NCI-H146 (cell line): ENCODE measurements around the gene ZBTB7A.

Experiments
- DNase-seq: peaks from one replicate; lab custom pipeline; 2025; lab: John Stamatoyannopoulos, UW

ZBTB7A gene

DNA sequence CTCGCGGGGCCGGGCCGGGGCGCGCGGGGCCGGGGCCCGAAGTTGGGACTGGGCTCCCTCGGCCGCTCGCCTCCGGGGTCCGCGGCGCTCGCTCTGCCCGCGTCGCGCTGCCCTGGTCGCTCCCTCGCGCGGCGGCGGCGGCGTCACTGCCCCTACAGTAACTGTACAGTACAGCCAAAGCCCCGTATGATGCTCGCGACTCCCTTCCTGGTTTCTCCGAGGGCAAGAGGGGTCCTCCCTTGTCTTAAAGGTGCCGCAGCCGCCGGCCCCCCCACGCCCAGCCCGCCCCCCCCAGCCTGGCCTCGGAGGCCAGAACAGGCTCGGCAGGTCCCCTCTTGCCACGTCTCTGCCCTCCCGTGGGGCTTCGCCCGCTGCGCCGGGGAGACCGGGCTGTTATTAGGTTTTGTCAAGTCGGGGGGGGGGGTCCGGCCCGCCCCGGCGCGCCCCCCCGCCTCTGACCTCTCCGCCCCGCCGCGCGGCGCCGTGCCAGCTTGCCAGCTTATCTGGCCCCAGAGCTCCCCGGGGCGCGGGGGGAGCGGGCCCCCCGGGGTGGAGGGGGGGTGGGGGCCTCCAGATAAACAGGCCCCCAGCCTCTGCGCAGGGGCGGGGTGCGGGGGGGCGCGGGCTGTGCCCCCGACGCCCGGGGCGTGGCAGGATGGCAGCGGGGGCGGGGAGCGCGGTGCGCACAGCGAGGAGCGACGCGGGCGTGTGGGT is at the start of gene ZBTB7A:
ZBTB7A (minus strand) TSS at position 218 of the 714 bp plus-strand sequence. CDS start 11,667 bp downstream, outside the sequence.
- DNase-seq, result peak; percentile 74

GRCh38 chr19:4115818-4116385 is 49.2 kb upstream of the ZBTB7A start:
- DNase-seq, result no peak

GRCh38 chr19:4115050-4115817 is 48.5 kb upstream of the ZBTB7A start:
- DNase-seq, result no peak

DNA sequence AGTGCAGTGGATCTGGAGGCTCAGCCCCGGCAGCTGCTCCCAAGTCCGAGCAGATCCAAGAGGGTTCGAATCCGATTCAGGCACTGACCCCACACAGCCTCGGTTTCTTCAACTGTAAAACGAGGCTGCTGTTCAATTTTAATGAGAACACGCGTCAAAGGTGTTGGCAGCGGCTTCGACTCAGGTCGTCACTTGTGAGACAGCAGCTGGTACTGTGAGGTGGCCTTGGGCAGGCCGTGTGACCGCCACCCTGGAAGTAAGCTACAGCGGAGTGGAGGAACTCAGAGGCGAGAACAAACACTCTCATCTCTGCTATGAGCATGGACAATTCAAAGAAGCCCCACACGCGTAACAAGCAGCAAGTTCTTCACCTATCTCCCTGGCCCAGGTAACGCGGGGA is 47.5 kb upstream of the ZBTB7A start:
- DNase-seq, result no peak

GRCh38 chr19:4113398-4114088 is 46.8 kb upstream of the ZBTB7A start:
- no peak for DNase-seq

DNA sequence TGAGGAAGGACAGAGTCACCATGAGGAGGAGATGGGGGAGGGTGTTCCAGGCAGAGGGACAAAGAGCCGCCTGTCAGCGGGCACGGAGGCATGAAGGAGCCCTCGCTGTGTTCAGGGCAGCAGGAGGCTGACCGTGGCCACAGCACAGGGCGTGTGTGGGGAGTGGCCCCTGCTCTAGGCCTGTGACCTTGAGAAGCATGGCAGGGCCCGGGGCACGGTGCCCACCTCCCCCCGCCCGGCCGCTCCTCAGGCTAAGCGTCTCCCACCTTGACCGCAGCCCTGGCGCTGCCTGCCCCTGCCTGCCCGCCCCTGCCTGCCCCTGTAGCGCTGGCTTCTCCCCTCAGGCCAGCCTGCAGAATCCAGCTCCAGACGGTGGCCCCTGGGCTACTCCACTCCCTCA is 45.7 kb upstream of the ZBTB7A start:
- DNase-seq, result no peak

GRCh38 chr19:4109626-4109945 is 42.9 kb upstream of the ZBTB7A start:
- DNase-seq, result no peak

GRCh38 chr19:4108767-4109625 is 42.3 kb upstream of the ZBTB7A start:
- DNase-seq, result no peak

- DNase-seq, result no peak
These were observed 36.4 kb upstream of the ZBTB7A start for GRCh38 chr19:4103080-4103433.

GRCh38 chr19:4102339-4103079 is 35.8 kb upstream of the ZBTB7A start:
- no peak for DNase-seq

DNA sequence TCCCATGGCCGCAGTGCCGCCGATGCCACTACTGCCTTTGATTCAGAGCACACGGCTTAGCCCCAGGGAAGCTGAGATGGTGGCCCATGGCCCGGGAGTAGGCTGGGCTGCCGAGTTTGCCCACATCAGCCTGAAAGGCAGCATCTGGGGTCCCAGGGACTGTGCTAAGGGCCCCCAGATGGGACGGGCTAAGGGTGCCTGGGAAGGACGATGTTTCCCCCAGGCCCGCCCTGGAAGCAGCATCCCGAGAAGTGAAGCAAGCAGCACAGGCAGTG is 34.7 kb upstream of the ZBTB7A start:
- DNase-seq, result no peak

DNA sequence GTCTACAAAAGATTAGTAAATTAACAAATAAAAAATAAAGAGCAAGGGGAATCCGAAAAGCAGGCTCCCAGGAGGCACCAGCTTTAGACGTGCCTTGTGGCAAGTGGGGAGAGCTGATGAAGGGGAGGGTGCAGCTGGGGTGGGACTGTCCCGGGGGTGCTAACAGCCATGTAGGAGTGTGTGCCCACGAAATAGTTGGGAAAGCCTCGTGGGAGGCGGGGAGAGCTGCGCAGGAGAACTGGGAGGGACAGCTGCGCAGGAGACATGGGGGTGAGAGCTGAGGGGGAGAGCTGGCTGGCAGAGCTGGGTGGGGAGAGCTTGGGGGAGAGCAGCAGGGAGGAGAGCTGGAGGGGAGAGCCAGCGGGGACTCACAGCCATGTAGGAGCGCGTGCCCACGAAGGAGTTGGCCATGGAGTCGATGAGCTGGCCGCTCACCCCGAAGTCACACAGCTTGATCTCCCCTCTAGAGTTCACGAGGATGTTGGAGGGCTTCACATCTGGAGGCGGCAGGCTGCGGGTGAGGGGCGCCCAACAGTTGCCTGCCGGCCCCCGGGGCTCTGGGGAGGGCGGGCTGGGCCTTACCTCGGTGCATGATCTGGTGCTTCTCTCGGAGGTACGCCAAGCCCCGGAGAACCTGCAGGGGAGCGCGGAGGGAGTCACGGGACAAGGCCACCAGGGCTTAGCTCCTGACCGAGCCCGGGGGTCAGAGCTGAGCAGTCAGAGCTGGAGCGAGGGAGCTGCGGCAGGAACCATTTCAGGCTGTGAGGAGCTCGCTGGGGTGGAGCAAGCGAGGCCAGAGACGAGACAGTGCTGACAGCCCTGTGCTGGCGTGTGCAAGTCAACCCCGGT is 34.2 kb upstream of the ZBTB7A start:
- DNase-seq, result no peak

GRCh38 chr19:4099041-4099764 is 32.5 kb upstream of the ZBTB7A start:
- DNase-seq, result no peak

- no peak for DNase-seq
These were observed 31.8 kb upstream of the ZBTB7A start for GRCh38 chr19:4098493-4098892.

- no peak for DNase-seq
These were observed 30.8 kb upstream of the ZBTB7A start for GRCh38 chr19:4097501-4097900.

DNA sequence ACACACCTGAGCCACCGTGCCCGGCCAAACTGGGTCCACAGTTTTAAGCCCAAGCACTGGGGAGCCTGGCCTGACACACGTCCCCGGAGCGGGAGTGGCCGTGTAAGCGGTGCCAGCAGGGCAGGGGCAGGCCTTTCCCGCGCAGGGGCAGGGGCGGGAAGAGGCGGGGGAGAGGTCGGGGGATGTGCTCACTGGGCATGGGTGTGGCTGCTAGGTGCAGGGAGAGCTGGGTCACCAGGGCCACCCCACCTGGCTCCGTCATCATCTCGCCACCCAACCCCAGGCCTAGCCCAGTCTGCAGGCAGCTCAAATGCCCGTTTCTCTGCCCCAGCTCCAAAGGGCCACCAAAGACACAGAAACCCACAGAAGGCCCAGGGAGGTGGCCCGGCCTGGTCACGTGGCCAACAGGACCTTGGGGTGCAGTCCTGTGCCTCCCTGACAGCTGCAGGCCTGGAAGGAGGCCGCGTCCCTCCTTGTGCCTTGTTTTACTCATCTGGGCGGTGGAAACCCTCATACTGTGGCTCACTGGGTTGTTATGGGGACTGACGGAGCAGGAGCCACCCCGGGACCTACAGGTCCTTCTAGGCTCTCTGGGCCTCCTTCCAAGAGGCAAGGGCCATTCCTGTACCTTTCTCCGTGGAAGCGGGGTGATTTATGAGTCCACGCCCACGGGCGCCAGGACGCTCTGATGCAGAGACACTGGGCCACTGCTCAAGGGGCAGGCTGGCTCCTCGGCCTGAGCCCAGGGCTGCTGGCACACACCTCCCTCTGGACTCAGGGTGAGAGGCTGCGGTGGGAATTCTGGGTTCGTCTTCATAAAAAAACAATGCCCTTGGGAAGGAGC is 29.6 kb upstream of the ZBTB7A start:
- no peak for DNase-seq

DNA sequence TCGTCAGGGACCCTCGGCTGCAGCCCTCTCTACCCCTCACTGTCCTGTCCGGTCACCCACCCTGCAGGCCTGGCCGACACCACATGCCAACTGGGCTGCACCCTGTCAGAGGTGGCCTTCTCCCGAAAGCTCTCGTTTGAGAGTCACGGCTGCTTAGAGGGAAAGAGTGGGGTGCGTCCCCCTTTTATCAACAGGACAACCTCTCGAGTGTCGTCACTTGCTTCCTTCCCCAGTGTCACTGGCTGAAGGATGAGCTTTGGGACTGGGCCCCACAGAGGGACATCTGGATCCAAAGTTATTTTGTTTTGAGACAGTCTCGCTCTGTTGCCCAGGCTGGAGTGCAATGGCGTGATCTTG is 28.8 kb upstream of the ZBTB7A start:
- DNase-seq, result no peak

DNA sequence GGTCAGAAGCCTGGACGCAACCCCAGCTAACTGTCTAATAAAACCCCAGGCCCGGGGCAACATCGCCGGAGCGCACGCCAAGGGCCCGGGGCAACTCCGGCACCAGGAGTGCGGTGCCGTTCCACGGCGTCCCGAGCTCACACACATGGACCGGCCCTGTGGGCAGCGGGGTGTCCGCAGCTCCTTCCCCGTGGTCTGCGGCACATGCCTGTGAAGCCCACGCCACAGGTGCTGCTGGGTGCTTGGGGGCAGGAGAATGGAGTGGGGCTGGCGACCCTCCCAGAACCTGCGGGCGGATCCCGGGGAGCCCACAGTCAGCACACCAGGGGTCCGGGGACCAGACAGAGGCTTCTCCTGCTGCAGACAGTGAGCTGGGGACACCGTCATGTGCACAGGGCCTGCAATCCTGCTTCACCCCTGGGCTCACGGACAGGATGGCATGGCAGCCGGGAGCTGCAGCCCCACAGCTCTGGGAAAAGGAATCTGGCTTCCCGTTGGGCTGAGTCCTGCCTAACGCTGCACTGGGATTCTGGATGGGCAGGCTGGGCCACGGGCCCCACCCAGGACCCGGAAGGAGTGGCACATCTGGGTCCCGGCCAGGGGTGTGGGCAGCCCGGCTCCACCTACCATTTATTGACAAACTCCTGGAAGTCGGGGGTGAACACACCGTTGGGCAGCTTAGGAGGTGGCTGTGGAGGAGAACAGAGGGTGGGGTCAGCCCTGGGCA is 28.2 kb upstream of the ZBTB7A start:
- DNase-seq, result no peak
